Ishikawa (cell line): ENCODE measurements around the gene NLRC5.

Experiments
- CEBPB ChIP-seq: IDR thresholded peaks from 2 replicates; pipeline ENCODE4 v1.6.1; 2012
- CREB1 ChIP-seq: IDR thresholded peaks from 2 replicates; pipeline ENCODE4 v1.6.1; 2012; ENCODE audit warnings: low read depth
- EGR1 ChIP-seq: IDR thresholded peaks from 2 replicates; pipeline ENCODE4 v1.6.1; 2012
- EP300 ChIP-seq: IDR thresholded peaks from 2 replicates; pipeline ENCODE4 v1.6.1; 2012; ENCODE audit warnings: borderline replicate concordance
- FOXM1 ChIP-seq: IDR thresholded peaks from 2 replicates; pipeline ENCODE4 v1.6.1; 2012; ENCODE audit warnings: low read depth, borderline replicate concordance
- MAX ChIP-seq: IDR thresholded peaks from 2 replicates; pipeline ENCODE4 v1.6.1; 2012
- NFIC ChIP-seq: IDR thresholded peaks from 2 replicates; pipeline ENCODE4 v1.6.1; 2012
- RAD21 ChIP-seq: IDR thresholded peaks from 2 replicates; pipeline ENCODE4 v1.6.1; 2012; ENCODE audit warnings: low read depth
- TAF1 ChIP-seq: IDR thresholded peaks from 2 replicates; pipeline ENCODE4 v1.6.1; 2012; ENCODE audit warnings: low read depth, mild to moderate bottlenecking
- TCF12 ChIP-seq: IDR thresholded peaks from 2 replicates; pipeline ENCODE4 v1.6.1; 2012; ENCODE audit warnings: low read depth
- TEAD4 ChIP-seq: IDR thresholded peaks from 2 replicates; pipeline ENCODE4 v1.6.1; 2012
- USF1 ChIP-seq: IDR thresholded peaks from 2 replicates; pipeline ENCODE4 v1.6.1; 2012
- YY1 ChIP-seq: IDR thresholded peaks from 2 replicates; pipeline ENCODE4 v1.6.1; 2012; ENCODE audit warnings: low read depth
- ZBTB7A ChIP-seq: IDR thresholded peaks from 2 replicates; pipeline ENCODE4 v1.6.1; 2012; ENCODE audit warnings: low read depth
- TF ChIP-seq, protein P1 (sequence below): IDR thresholded peaks from 2 replicates; pipeline ENCODE4 v1.6.1; 2012; ENCODE audit warnings: low read depth, mild to moderate bottlenecking

Gene NLRC5

GRCh38 chr16:56965149-56966092 is 23.9 kb upstream of the NLRC5 start:
- no peak for TF ChIP-seq CREB1
- TF ChIP-seq CEBPB = no peak
- no peak for TF ChIP-seq YY1
- no peak for TF ChIP-seq RAD21
- TF ChIP-seq FOXM1 = no peak
- TF ChIP-seq USF1 = no peak
- no peak for TF ChIP-seq NFIC
- no peak for TF ChIP-seq TAF1
- TF ChIP-seq, protein P1, sequence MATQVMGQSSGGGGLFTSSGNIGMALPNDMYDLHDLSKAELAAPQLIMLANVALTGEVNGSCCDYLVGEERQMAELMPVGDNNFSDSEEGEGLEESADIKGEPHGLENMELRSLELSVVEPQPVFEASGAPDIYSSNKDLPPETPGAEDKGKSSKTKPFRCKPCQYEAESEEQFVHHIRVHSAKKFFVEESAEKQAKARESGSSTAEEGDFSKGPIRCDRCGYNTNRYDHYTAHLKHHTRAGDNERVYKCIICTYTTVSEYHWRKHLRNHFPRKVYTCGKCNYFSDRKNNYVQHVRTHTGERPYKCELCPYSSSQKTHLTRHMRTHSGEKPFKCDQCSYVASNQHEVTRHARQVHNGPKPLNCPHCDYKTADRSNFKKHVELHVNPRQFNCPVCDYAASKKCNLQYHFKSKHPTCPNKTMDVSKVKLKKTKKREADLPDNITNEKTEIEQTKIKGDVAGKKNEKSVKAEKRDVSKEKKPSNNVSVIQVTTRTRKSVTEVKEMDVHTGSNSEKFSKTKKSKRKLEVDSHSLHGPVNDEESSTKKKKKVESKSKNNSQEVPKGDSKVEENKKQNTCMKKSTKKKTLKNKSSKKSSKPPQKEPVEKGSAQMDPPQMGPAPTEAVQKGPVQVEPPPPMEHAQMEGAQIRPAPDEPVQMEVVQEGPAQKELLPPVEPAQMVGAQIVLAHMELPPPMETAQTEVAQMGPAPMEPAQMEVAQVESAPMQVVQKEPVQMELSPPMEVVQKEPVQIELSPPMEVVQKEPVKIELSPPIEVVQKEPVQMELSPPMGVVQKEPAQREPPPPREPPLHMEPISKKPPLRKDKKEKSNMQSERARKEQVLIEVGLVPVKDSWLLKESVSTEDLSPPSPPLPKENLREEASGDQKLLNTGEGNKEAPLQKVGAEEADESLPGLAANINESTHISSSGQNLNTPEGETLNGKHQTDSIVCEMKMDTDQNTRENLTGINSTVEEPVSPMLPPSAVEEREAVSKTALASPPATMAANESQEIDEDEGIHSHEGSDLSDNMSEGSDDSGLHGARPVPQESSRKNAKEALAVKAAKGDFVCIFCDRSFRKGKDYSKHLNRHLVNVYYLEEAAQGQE = no peak
- no peak for TF ChIP-seq MAX
- no peak for TF ChIP-seq TEAD4
- TF ChIP-seq ZBTB7A = no peak
- TF ChIP-seq TCF12 = no peak
- TF ChIP-seq EGR1 = no peak
- TF ChIP-seq EP300 = no peak

- TF ChIP-seq EGR1 (no peak), MAX (no peak), FOXM1 (no peak), ZBTB7A (no peak), USF1 (no peak), TAF1 (no peak), YY1 (no peak), EP300 (no peak), CREB1 (no peak), NFIC (no peak), CEBPB (no peak), RAD21 (no peak), TEAD4 (no peak)
- TF ChIP-seq, protein P1 = no peak
Measured at GRCh38 chr16:56966093-56966475, 23.3 kb upstream of the NLRC5 start.

DNA sequence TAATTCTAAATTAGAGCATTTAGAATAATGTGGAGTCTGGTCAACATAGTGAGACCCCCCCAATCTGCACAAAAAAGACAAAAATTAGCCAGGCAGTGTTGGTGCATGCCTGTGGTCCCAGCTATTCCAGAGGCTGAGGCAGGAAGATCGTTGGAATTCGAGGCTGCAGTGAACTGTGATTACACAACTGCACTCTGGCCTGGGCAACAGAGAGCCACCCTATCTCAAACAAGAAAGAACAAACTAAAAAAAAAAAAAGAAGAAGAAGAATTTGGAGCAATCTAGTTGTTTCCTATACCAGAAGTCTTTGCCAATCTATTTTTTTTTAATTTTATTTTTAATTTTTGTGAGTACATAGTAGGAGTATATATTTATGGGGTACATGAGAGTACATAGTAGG is 21.6 kb upstream of the NLRC5 start:
- TF ChIP-seq YY1 (no peak), TCF12 (no peak), NFIC (no peak)

GRCh38 chr16:56969769-56970168 is 19.6 kb upstream of the NLRC5 start:
- TF ChIP-seq MAX (no peak), FOXM1 (no peak), TCF12 (no peak), EGR1 (no peak), RAD21 (no peak), ZBTB7A (no peak), CEBPB (no peak), YY1 (no peak), CREB1 (no peak), EP300 (no peak), TAF1 (no peak), USF1 (no peak), TEAD4 (no peak), NFIC (no peak)
- TF ChIP-seq, protein P1 = no peak
